ENCODE measurements around the gene NME1. TPM values are rescaled to one million over a fixed set of nuclear protein-coding genes. Genes with fewer than 3 reads are reported as not detected.

NME1 gene
- total and polyA plus RNA-seq, 9 of the 15 experiments (the other 6 are each of a cell fraction or from before 2014, with no cell fraction given): 449 to 1,588 (median 604) TPM

DNA sequence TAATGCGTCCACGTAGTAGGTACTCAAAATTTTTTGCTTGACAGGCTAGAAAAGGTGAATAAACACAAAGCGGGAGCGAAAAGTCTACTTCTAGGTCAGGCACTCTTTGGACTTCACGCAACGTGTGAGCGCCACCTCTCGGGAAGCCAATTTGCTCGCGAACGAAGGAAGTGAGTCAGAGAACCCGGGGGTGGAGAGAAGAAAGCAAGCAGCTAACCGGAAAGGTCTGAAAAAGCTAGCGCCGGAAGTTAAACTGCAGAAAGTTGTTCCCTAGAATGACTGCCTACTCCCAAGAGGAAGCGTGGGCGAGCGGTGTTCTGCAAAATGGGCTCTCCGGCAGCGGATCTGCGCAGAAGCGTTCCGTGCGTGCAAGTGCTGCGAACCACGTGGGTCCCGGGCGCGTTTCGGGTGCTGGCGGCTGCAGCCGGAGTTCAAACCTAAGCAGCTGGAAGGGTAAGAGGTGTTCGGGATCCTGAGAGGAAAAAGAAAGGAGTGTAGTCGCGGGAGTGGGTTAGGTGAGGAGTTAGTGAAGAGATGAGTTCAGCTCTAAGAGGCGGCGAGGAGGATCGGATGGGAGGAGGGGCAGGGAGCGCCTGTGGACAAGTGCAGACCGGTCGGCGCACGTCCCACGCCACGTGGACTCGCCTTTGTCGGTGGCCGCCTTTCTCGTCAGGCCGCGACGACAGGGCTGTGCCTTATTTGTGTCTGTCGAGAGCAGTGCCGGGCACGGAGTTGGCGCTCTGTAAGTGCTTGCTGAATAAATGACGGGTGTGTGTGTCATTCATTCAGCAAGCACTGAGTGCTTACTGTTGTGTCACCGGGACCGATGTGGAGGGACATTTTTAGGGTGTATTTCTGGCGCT is at the start of gene NME1 (continued):
- TF ChIP-seq, protein P1, sequence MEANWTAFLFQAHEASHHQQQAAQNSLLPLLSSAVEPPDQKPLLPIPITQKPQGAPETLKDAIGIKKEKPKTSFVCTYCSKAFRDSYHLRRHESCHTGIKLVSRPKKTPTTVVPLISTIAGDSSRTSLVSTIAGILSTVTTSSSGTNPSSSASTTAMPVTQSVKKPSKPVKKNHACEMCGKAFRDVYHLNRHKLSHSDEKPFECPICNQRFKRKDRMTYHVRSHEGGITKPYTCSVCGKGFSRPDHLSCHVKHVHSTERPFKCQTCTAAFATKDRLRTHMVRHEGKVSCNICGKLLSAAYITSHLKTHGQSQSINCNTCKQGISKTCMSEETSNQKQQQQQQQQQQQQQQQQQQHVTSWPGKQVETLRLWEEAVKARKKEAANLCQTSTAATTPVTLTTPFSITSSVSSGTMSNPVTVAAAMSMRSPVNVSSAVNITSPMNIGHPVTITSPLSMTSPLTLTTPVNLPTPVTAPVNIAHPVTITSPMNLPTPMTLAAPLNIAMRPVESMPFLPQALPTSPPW (CRISPR knock-in tag; IDR thresholded peaks at IDR 0.05): peak; percentile 62
- TF ChIP-seq NCOA6 (IDR thresholded peaks at IDR 0.05) (no peak), HSF4 (CRISPR knock-in tag; IDR thresholded peaks at IDR 0.05; ENCODE audit: borderline replicate concordance) (no peak), RNF2 (IDR thresholded peaks at IDR 0.05) (0 out of 2 replicates have a peak, but pooled peaks have one; percentile 84), EZH2 (IDR thresholded peaks at IDR 0.05; ENCODE audit: borderline replicate concordance, low read depth, low read length) (no peak), DNMT1 (IDR thresholded peaks at IDR 0.05) (no peak), POLR2G (IDR thresholded peaks at IDR 0.05; ENCODE audit: low read depth, low read length) (peak; percentile 93), NCOA1 (IDR thresholded peaks at IDR 0.05; ENCODE audit: low read depth) (peak; percentile 99), ZKSCAN1 (IDR thresholded peaks at IDR 0.05; ENCODE audit: low read depth, low read length) (peak; percentile 95), SMAD2 (IDR thresholded peaks at IDR 0.05; ENCODE audit: low read depth, low read length) (no peak), TCF7 (IDR thresholded peaks at IDR 0.05; ENCODE audit: borderline replicate concordance) (peak; percentile 91), CC2D1A (IDR thresholded peaks at IDR 0.05) (peak; percentile 85), ZNF124 (CRISPR knock-in tag; IDR thresholded peaks at IDR 0.05) (no peak), ESRRB (CRISPR knock-in tag; IDR thresholded peaks at IDR 0.05; ENCODE audit: borderline replicate concordance) (no peak)
- TF ChIP-seq, protein P2, sequence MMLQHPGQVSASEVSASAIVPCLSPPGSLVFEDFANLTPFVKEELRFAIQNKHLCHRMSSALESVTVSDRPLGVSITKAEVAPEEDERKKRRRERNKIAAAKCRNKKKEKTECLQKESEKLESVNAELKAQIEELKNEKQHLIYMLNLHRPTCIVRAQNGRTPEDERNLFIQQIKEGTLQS (IDR thresholded peaks at IDR 0.05): no peak
- TF ChIP-seq, protein P2 (CRISPR knock-in tag; conservative IDR thresholded peaks at IDR 0.05): peak; percentile 95
- TF ChIP-seq, protein P3, sequence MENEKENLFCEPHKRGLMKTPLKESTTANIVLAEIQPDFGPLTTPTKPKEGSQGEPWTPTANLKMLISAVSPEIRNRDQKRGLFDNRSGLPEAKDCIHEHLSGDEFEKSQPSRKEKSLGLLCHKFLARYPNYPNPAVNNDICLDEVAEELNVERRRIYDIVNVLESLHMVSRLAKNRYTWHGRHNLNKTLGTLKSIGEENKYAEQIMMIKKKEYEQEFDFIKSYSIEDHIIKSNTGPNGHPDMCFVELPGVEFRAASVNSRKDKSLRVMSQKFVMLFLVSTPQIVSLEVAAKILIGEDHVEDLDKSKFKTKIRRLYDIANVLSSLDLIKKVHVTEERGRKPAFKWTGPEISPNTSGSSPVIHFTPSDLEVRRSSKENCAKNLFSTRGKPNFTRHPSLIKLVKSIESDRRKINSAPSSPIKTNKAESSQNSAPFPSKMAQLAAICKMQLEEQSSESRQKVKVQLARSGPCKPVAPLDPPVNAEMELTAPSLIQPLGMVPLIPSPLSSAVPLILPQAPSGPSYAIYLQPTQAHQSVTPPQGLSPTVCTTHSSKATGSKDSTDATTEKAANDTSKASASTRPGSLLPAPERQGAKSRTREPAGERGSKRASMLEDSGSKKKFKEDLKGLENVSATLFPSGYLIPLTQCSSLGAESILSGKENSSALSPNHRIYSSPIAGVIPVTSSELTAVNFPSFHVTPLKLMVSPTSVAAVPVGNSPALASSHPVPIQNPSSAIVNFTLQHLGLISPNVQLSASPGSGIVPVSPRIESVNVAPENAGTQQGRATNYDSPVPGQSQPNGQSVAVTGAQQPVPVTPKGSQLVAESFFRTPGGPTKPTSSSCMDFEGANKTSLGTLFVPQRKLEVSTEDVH (IDR thresholded peaks at IDR 0.05; ENCODE audit: low read depth, partially characterized antibody): peak; percentile 96
- TF ChIP-seq, protein P4, sequence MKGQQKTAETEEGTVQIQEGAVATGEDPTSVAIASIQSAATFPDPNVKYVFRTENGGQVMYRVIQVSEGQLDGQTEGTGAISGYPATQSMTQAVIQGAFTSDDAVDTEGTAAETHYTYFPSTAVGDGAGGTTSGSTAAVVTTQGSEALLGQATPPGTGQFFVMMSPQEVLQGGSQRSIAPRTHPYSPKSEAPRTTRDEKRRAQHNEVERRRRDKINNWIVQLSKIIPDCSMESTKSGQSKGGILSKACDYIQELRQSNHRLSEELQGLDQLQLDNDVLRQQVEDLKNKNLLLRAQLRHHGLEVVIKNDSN (CRISPR knock-in tag; IDR thresholded peaks at IDR 0.05): peak; percentile 96
- TF ChIP-seq, protein P5, sequence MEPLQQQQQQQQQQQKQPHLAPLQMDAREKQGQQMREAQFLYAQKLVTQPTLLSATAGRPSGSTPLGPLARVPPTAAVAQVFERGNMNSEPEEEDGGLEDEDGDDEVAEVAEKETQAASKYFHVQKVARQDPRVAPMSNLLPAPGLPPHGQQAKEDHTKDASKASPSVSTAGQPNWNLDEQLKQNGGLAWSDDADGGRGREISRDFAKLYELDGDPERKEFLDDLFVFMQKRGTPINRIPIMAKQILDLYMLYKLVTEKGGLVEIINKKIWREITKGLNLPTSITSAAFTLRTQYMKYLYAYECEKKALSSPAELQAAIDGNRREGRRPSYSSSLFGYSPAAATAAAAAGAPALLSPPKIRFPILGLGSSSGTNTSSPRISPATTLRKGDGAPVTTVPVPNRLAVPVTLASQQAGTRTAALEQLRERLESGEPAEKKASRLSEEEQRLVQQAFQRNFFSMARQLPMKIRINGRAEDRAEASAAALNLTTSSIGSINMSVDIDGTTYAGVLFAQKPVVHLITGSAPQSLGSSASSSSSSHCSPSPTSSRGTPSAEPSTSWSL (CRISPR knock-in tag; IDR thresholded peaks at IDR 0.05; ENCODE audit: borderline replicate concordance): no peak
- TF ChIP-seq, protein P6, sequence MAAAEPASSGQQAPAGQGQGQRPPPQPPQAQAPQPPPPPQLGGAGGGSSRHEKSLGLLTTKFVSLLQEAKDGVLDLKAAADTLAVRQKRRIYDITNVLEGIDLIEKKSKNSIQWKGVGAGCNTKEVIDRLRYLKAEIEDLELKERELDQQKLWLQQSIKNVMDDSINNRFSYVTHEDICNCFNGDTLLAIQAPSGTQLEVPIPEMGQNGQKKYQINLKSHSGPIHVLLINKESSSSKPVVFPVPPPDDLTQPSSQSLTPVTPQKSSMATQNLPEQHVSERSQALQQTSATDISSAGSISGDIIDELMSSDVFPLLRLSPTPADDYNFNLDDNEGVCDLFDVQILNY (CRISPR knock-in tag; IDR thresholded peaks at IDR 0.05): peak; percentile 95

Data from K562 (cell line).